Uterus (tissue), 2 donors: ENCODE data around the gene UCKL1.

Source experiments
- POLR2A ChIP-seq, 2 donors: fragments of 450-650 bp; IDR thresholded peaks; one replicate each; pipeline ENCODE4 v1.6.1; 2016; ENCODE audit warnings: antibody characterized with exemption in 2 of 2, mild to moderate bottlenecking in 1 of 2, moderate library complexity in 1 of 2
- TF ChIP-seq, protein P1 (sequence below), 4 experiments: fragments of 200-600 bp in 2 of 4; fragments of 450-650 bp in 2 of 4; sonication (generic) in 2 of 4; IDR thresholded peaks; one replicate each; pipeline ENCODE4 v1.5.1; 2016 to 2019; ENCODE audit warnings: antibody characterized with exemption in 4 of 4, mild to moderate bottlenecking in 2 of 4, moderate library complexity in 1 of 4

DNA sequence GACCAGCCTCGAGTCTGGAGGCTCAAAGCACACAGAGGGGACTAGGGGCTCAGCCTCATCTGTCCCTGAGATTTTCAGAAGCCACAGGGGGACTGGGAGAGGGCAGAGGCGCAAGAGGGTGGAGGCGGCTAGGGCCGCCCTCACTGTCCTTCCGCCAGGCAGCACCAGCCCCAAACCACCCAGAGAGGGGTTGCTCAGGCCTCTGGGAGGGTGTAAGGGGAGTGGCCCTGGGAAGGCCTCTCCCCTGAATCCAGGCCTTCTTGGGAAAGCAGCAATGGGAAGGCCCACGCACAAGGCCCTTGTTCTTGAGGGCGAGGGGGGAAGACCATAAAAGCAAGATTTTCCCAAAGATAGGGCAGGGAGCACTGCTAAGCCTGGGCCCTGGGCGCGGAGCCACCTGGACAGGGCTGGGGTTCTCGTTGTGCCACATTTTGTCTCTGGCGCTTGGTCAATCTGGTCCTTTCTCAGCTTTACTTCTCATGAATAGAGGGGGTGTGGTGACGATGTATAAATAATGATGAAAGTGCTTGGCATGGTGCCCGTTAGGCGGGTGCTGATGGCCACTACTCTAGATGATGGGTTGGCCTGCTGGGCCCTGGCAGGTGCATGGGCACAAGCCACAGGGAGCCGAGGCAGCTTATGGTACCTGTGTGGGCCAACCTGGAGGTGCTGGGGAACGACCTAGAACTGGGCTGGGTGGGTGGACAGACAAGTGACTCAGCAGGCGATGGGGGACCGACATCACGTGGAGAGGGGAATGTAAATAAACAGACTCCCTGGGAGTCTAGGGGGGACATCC is 18.4 kb upstream of the UCKL1 start:
- TF ChIP-seq, protein P1, sequence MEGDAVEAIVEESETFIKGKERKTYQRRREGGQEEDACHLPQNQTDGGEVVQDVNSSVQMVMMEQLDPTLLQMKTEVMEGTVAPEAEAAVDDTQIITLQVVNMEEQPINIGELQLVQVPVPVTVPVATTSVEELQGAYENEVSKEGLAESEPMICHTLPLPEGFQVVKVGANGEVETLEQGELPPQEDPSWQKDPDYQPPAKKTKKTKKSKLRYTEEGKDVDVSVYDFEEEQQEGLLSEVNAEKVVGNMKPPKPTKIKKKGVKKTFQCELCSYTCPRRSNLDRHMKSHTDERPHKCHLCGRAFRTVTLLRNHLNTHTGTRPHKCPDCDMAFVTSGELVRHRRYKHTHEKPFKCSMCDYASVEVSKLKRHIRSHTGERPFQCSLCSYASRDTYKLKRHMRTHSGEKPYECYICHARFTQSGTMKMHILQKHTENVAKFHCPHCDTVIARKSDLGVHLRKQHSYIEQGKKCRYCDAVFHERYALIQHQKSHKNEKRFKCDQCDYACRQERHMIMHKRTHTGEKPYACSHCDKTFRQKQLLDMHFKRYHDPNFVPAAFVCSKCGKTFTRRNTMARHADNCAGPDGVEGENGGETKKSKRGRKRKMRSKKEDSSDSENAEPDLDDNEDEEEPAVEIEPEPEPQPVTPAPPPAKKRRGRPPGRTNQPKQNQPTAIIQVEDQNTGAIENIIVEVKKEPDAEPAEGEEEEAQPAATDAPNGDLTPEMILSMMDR (IDR thresholded peaks at IDR 0.05) = no peak
- TF ChIP-seq POLR2A (IDR thresholded peaks at IDR 0.05) = no peak
